ENCODE data around the gene CTSH. TPM values are rescaled to one million over a fixed set of nuclear protein-coding genes. Genes with fewer than 3 reads are reported as not detected.

Gene CTSH
- polyA plus RNA-seq, 1 experiment = 30.9 TPM

DNA sequence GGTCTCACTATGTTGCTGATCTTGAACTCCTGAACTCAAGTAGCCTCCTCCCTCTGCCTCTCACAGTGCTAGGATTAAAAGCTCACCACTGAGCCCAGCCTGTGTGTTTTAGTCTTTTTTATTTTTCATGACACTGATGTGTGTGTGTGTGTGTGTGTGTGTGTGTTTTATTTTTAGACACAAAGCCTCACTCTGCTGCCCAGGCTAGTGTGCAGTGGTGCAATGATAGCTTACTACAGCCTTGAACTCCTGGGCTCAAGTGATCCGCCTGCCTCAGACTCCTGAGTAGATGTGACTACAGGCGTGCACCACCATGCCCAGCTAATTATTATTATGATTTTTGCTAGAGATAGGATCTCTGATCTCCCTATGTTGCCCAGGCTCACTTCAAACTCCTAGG is 23.3 kb upstream of the CTSH start:
- POLR2A ChIA-PET = no interaction called here
- Histone ChIP-seq H3K27me3 (ENCODE audit: control insufficient read depth, insufficient read depth, low read length) (no peaks in the 10 kb centered on the region; the same call in 1 of the 2 replicates), H3K36me3 (ENCODE audit: control insufficient read depth, insufficient read depth, low read length) (no peaks in the 10 kb centered on the region), H3K4me3 (ENCODE audit: low read depth, low read length) (no peak overlapping the region)
- CTCF ChIA-PET = interaction anchor here (1.2 to 1.3 kb wide), 2 partner anchors 11 to 58 kb away, joined by 4 to 5 read pairs; no protein-coding TSS in a partner anchor
- no peak for DNase-seq (ENCODE audit: low read depth)
- TF ChIP-seq, protein P1, sequence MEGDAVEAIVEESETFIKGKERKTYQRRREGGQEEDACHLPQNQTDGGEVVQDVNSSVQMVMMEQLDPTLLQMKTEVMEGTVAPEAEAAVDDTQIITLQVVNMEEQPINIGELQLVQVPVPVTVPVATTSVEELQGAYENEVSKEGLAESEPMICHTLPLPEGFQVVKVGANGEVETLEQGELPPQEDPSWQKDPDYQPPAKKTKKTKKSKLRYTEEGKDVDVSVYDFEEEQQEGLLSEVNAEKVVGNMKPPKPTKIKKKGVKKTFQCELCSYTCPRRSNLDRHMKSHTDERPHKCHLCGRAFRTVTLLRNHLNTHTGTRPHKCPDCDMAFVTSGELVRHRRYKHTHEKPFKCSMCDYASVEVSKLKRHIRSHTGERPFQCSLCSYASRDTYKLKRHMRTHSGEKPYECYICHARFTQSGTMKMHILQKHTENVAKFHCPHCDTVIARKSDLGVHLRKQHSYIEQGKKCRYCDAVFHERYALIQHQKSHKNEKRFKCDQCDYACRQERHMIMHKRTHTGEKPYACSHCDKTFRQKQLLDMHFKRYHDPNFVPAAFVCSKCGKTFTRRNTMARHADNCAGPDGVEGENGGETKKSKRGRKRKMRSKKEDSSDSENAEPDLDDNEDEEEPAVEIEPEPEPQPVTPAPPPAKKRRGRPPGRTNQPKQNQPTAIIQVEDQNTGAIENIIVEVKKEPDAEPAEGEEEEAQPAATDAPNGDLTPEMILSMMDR (IDR thresholded peaks at IDR 0.05; ENCODE audit: insufficient read depth, low read depth, low read length) = no peak

GRCh38 chr15:78960308-78960707 is 15.5 kb upstream of the CTSH start:
- TF ChIP-seq, protein P1 (IDR thresholded peaks at IDR 0.05; ENCODE audit: insufficient read depth, low read depth, low read length) = no peak
- no peak overlapping the region for H3K4me3 ChIP-seq (ENCODE audit: low read depth, low read length)
- ChIA-PET CTCF (interaction anchor here (1.2 kb wide), 1 partner anchor 19 kb away, joined by 5 read pairs; no protein-coding TSS in a partner anchor), POLR2A (no interaction called here)
- H3K36me3 ChIP-seq (ENCODE audit: control insufficient read depth, insufficient read depth, low read length) = no peaks in the 10 kb centered on the region
- 0 out of 2 replicates have a peak, but pooled peaks cover 2% of the 10 kb centered on the region for H3K27me3 ChIP-seq (ENCODE audit: control insufficient read depth, insufficient read depth, low read length)
- DNase-seq (ENCODE audit: low read depth) = no peak

DNA sequence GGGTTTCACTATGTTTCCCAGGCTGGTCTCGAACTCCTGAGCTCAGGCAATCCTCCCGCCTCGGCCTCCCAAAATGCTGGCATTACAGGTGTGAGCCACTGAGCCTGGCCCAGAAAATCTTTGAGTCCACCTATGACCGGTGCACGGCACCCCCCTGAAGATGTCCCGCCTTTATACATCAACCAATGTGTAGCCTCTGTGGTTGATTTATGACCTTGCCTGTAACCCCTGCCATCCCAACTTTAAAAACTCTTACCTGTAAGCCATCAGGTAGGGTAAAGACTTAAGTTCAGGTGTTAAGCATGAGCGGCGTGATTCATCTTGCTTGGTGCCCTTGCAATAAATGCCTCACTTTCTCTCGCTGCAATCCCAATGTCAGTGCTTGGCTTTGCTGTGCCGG is 14.5 kb upstream of the CTSH start:
- ChIA-PET POLR2A (no interaction called here), CTCF (interaction anchor here (1.2 kb wide), 1 partner anchor 20 kb away, joined by 5 read pairs; no protein-coding TSS in a partner anchor)
- no peak for DNase-seq (ENCODE audit: low read depth)
- H3K4me3 ChIP-seq (ENCODE audit: low read depth, low read length) = no peak overlapping the region
- TF ChIP-seq, protein P1 (IDR thresholded peaks at IDR 0.05; ENCODE audit: insufficient read depth, low read depth, low read length) = no peak
- H3K27me3 ChIP-seq (ENCODE audit: control insufficient read depth, insufficient read depth, low read length) = 0 out of 2 replicates have a peak, but pooled peaks cover 2% of the 10 kb centered on the region
- no peaks in the 10 kb centered on the region for H3K36me3 ChIP-seq (ENCODE audit: control insufficient read depth, insufficient read depth, low read length)

- H3K27me3 ChIP-seq (ENCODE audit: control insufficient read depth, insufficient read depth, low read length) = 0 out of 2 replicates have a peak, but pooled peaks cover 2% of the 10 kb centered on the region
- CTCF ChIA-PET = no interaction called here
- TF ChIP-seq, protein P1 (IDR thresholded peaks at IDR 0.05; ENCODE audit: insufficient read depth, low read depth, low read length) = no peak
- POLR2A ChIA-PET = no interaction called here
- DNase-seq (ENCODE audit: low read depth) = no peak
- H3K36me3 ChIP-seq (ENCODE audit: control insufficient read depth, insufficient read depth, low read length) = no peaks in the 10 kb centered on the region
- no peak overlapping the region for H3K4me3 ChIP-seq (ENCODE audit: low read depth, low read length)
Measured at GRCh38 chr15:78957416-78958093, 12.7 kb upstream of the CTSH start.

DNA sequence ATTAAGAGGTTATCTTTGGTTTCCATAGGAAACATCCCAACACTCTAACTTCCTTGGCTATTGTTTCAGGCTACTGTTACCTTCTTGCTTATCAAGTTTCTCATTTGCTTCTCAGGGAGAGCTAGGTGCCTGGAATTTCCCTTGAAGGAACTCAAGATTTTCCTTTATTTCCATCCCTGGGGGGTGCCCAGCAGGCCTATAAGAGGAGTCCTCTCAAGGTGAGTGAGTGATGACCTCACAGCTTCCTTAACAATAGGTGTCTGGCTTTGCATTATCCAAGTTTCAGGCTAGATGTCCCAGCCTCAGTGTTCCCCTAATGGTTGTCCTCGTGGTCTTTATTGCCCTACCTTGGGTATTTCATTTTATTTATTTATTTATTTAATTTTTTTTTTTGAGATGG is 12.1 kb upstream of the CTSH start:
- ChIA-PET POLR2A (no interaction called here), CTCF (no interaction called here)
- Histone ChIP-seq H3K36me3 (ENCODE audit: control insufficient read depth, insufficient read depth, low read length) (no peaks in the 10 kb centered on the region), H3K4me3 (ENCODE audit: low read depth, low read length) (no peak overlapping the region), H3K27me3 (ENCODE audit: control insufficient read depth, insufficient read depth, low read length) (0 out of 2 replicates have a peak, but pooled peaks cover 2% of the 10 kb centered on the region)
- no peak for DNase-seq (ENCODE audit: low read depth)
- TF ChIP-seq, protein P1 (IDR thresholded peaks at IDR 0.05; ENCODE audit: insufficient read depth, low read depth, low read length) = no peak
